Activated T-cell treated with anti-CD3 and anti-CD28 coated beads, Interleukin-2, amount 50 U/mL, for 4 hours (primary cell): Measurements from ENCODE around the gene KLHL4. TPM values are rescaled to one million over a fixed set of nuclear protein-coding genes. Genes with fewer than 3 reads are reported as not detected.
"Not testable (repeated sequence)": the region's sequence is repeated elsewhere in the genome, so short reads cannot be mapped to it uniquely, and the experiment has no call there.

Experiments used
- ATAC-seq, 2 donors: fragments of 200-7000 bp; cut with Tn5 transposase; one replicate each; pipeline ENCODE4 v1.10.0; 2021
- DNase-seq: peaks from one replicate; pipeline ENCODE4 v3.0.0-alpha.2; 2020
- H3K27me3 Mint-ChIP-seq: one replicate; pipeline ENCODE4 v1.8.0; 2021; ENCODE audit warnings: low read depth, mixed read lengths
- H3K36me3 Mint-ChIP-seq: one replicate; pipeline ENCODE4 v1.8.0; 2022; ENCODE audit warnings: mixed read lengths; ENCODE audit not compliant: insufficient read depth
- H3K4me1 Mint-ChIP-seq: one replicate; pipeline ENCODE4 v1.8.0; 2021; ENCODE audit warnings: low read depth, mixed read lengths
- H3K4me3 Mint-ChIP-seq: one replicate; pipeline ENCODE4 v1.8.0; 2021; ENCODE audit warnings: mild to moderate bottlenecking, moderate library complexity, mixed read lengths
- H3K9me3 Mint-ChIP-seq: one replicate; pipeline ENCODE4 v1.8.0; 2021; ENCODE audit warnings: mixed read lengths
- total RNA-seq, 3 donors: library from RNA; stranded (reverse); gene quantifications; one replicate each; pipeline ENCODE4 v1.2.1, GENCODE V29; 2021

Gene KLHL4
- total RNA-seq, 3 donors from 2014 or later: 0.03 to 0.58 TPM; not detected in 1

DNA sequence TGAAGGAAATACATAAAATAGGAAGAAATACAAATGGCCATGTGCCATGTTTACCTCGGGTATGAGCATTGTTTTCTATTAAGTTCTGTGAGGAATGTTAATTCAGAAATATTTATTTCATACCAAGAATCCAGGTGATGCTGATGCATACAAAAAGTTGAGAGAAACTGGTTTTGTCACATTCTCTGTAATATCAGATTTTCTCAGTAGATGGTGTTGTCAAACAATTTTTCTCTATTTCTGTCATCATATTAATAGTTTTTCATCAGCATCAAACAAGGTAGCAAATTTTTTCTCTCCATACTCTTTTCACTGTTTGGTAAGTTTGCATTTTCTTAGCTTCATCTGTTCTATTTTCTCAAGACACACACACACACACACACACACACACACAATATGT is 179.8 kb downstream of the KLHL4 start:
- no peak overlapping the region for H3K4me3 Mint-ChIP-seq
- ATAC-seq: no peak
- no peaks in the 10 kb centered on the region for H3K4me1 Mint-ChIP-seq

DNA sequence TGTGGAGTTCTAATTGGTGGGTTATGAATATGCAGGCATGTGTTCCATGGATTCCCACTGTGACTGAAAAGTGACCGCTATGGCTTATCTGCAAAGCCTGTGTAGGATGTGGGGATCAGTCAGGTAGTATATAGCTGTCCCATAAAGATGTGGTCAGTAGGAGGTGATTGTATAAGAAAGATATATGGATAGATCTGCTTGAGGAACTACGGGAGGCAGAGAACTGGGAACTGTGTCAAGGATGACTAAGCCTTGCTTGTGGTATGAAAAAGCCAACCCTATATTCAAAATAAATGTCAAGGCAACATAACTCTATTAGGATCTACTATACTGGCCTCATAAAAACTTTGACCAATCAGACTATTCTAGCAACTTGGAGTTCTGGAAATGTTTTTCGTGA is 185.2 kb downstream of the KLHL4 start:
- no peaks in the 10 kb centered on the region for H3K4me1 Mint-ChIP-seq
- no peak overlapping the region for H3K4me3 Mint-ChIP-seq
- no peak for DNase-seq
- no peaks in the 10 kb centered on the region for H3K27me3 Mint-ChIP-seq
- no peaks in the 10 kb centered on the region for H3K9me3 Mint-ChIP-seq
- no peak for ATAC-seq
- no peaks in the 10 kb centered on the region for H3K36me3 Mint-ChIP-seq

More for the DNA sequence above, 179.8 kb downstream of the KLHL4 start:
- Mint-ChIP-seq H3K27me3 (no peaks in the 10 kb centered on the region), H3K36me3 (no peaks in the 10 kb centered on the region), H3K9me3 (no peaks in the 10 kb centered on the region)
- no peak for DNase-seq

DNA sequence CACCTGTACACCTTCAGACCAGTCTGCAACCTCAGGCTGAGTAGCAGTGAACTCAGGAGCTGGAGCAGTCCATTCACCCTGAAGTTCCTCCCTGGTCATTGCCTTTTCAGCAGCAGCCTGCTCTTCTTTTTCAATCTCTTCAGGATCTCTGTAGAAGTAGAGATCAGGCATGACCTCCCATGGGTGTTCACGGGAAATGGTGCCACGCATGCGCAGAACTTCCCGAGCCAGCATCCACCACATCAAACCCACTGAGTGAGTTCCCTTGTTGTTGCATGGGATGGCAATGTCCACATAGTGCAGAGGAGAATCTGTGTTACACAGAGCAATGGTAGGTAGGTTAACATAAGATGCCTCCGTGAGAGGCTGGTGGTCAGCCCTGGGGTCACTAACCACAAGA is 185.9 kb downstream of the KLHL4 start:
- not testable (repeated sequence) for H3K4me1 Mint-ChIP-seq, H3K27me3 Mint-ChIP-seq, ATAC-seq, H3K36me3 Mint-ChIP-seq, H3K9me3 Mint-ChIP-seq, H3K4me3 Mint-ChIP-seq, DNase-seq

DNA sequence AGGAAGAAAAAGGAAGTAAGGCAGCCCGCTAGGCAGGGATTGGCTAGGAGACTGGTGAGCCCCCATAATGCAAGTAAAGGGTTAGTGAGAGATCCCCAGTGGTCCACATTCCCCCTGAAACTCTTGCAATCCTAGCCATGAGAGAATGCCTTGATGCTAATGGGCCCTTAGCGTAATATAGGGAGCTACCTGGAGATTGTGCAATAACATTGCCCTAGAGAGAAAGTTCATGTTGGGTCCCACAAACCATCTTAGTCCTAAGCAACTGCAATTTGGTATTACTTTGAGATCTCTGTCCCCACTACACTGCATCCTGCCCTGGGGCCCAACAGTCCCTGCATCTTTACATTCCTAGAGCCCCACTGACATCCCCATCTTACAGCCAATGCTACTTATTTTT is 188.5 kb downstream of the KLHL4 start:
- Mint-ChIP-seq H3K4me1 (no peaks in the 10 kb centered on the region), H3K27me3 (no peaks in the 10 kb centered on the region), H3K4me3 (no peak overlapping the region), H3K36me3 (no peaks in the 10 kb centered on the region), H3K9me3 (peaks cover 7% of the 10 kb centered on the region)
- ATAC-seq: no peak
- DNase-seq: no peak

DNA sequence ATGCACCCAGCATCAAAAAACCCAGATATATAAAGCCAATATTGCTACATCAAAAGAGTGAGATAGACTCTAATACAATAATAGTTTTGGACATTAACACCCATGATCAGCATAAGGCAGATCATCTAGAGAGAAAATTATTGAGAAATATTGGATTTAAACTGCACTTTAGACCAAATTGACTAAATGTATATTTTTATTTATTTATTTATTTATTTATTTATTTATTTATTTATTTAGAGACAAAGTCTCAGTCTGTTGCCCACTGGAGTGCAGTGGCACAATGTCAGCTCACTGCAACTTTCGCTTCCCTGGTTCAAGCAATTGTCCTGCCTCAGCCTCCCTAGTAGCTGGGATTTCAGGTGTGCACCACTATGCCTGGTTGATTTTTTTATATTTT is 193.0 kb downstream of the KLHL4 start:
- Mint-ChIP-seq H3K9me3 (peaks cover 7% of the 10 kb centered on the region), H3K4me3 (no peak overlapping the region), H3K4me1 (no peaks in the 10 kb centered on the region), H3K27me3 (no peaks in the 10 kb centered on the region), H3K36me3 (no peaks in the 10 kb centered on the region)
- DNase-seq (no peak), ATAC-seq (no peak)
